Type B pancreatic cell (in vitro differentiated cells): ENCODE measurements around the gene IL2RA. TPM values are rescaled to one million over a fixed set of nuclear protein-coding genes. Genes with fewer than 3 reads are reported as not detected.

Experiments used
- DNase-seq: peaks from one replicate; pipeline ENCODE4 v3.0.0; 2021; ENCODE audit warnings: mixed read lengths; ENCODE audit not compliant: unreplicated experiment; ENCODE audit errors: extremely low spot score
- H3K27ac Mint-ChIP-seq: 2 replicates; pipeline ENCODE4 v1.8.0; 2021; ENCODE audit warnings: mild to moderate bottlenecking, mixed read lengths
- H3K27me3 Mint-ChIP-seq: 2 replicates; pipeline ENCODE4 v1.8.0; 2021; ENCODE audit warnings: mixed read lengths
- H3K36me3 Mint-ChIP-seq: 2 replicates; pipeline ENCODE4 v1.8.0; 2021; ENCODE audit warnings: mixed read lengths
- H3K4me1 Mint-ChIP-seq: one replicate; pipeline ENCODE4 v1.8.0; 2021; ENCODE audit warnings: mixed read lengths; ENCODE audit not compliant: unreplicated experiment
- H3K4me3 Mint-ChIP-seq: 2 replicates; pipeline ENCODE4 v1.8.0; 2021; ENCODE audit warnings: mild to moderate bottlenecking, mixed read lengths
- H3K9me3 Mint-ChIP-seq: 2 replicates; pipeline ENCODE4 v1.8.0; 2021; ENCODE audit warnings: mixed read lengths
- CTCF ChIP-seq: fragments of 200-600 bp; sonication (generic); conservative IDR thresholded peaks from 2 replicates; pipeline ENCODE4 v1.5.0; 2021; ENCODE audit warnings: antibody characterized with exemption, mild to moderate bottlenecking
- total RNA-seq: library from RNA; stranded (reverse); gene quantifications from 2 replicates; pipeline ENCODE4 v1.2.1, GENCODE V29; 2021; ENCODE audit warnings: low replicate concordance

Gene IL2RA
- total RNA-seq, 1 donor from 2014 or later, result not detected

- peaks cover 17% of the 10 kb centered on the region for H3K27me3 Mint-ChIP-seq
- no peak for TF ChIP-seq CTCF
- H3K36me3 Mint-ChIP-seq, result no peaks in the 10 kb centered on the region
- H3K4me3 Mint-ChIP-seq, result no peak overlapping the region
- peaks cover 9% of the 10 kb centered on the region for H3K4me1 Mint-ChIP-seq
- no peak for DNase-seq
- H3K9me3 Mint-ChIP-seq, result peaks cover 5% of the 10 kb centered on the region
- no peak overlapping the region for H3K27ac Mint-ChIP-seq
These were observed 31.2 kb downstream of the IL2RA start for GRCh38 chr10:6030940-6031339.

GRCh38 chr10:6030217-6030616 is 31.9 kb downstream of the IL2RA start:
- Mint-ChIP-seq H3K36me3 (no peaks in the 10 kb centered on the region), H3K9me3 (peaks cover 5% of the 10 kb centered on the region), H3K27ac (no peak overlapping the region), H3K4me3 (no peak overlapping the region), H3K4me1 (peaks cover 9% of the 10 kb centered on the region), H3K27me3 (peaks cover 11% of the 10 kb centered on the region)
- TF ChIP-seq CTCF, result no peak
- DNase-seq, result no peak

GRCh38 chr10:6027929-6028328 is 34.2 kb downstream of the IL2RA start:
- H3K9me3 Mint-ChIP-seq, result peaks cover 5% of the 10 kb centered on the region
- no peak overlapping the region for H3K27ac Mint-ChIP-seq
- H3K27me3 Mint-ChIP-seq, result peaks cover 17% of the 10 kb centered on the region
- DNase-seq, result no peak
- TF ChIP-seq CTCF, result no peak
- no peaks in the 10 kb centered on the region for H3K4me1 Mint-ChIP-seq
- no peaks in the 10 kb centered on the region for H3K36me3 Mint-ChIP-seq
- H3K4me3 Mint-ChIP-seq, result no peak overlapping the region

GRCh38 chr10:6025683-6026255 is 36.4 kb downstream of the IL2RA start:
- no peaks in the 10 kb centered on the region for H3K4me1 Mint-ChIP-seq
- no peaks in the 10 kb centered on the region for H3K36me3 Mint-ChIP-seq
- H3K9me3 Mint-ChIP-seq, result peaks cover 2% of the 10 kb centered on the region
- no peak for DNase-seq
- no peak for TF ChIP-seq CTCF
- H3K4me3 Mint-ChIP-seq, result no peak overlapping the region
- H3K27me3 Mint-ChIP-seq, result peaks cover 22% of the 10 kb centered on the region
- H3K27ac Mint-ChIP-seq, result no peak overlapping the region

GRCh38 chr10:6024334-6024682 is 37.9 kb downstream of the IL2RA start:
- no peak for TF ChIP-seq CTCF
- peaks cover 21% of the 10 kb centered on the region for H3K27me3 Mint-ChIP-seq
- no peaks in the 10 kb centered on the region for H3K36me3 Mint-ChIP-seq
- H3K4me1 Mint-ChIP-seq, result no peaks in the 10 kb centered on the region
- no peak for DNase-seq
- no peak overlapping the region for H3K27ac Mint-ChIP-seq
- H3K4me3 Mint-ChIP-seq, result no peak overlapping the region
- H3K9me3 Mint-ChIP-seq, result peaks cover under 1% of the 10 kb centered on the region
